ENCODE results near the gene GPR75.

DNA sequence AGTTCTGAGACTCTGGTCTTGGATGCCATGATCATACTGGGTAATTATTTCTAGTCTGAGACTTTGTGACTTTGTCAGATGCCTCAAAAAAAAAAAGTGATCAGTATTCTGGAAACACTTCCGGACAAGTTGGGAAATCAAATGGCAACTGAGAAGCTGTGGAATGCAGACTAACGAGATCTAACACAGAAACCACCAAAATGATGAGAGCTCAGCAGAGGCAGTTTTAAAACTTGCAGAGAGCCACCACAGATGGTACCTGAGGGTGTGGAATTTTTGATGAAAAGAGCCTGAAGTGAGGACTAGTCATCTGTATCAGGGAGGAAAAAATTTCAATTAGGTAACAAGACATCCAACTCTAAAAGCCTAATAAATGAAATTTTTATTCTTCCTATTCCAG, 5.5 kb upstream of the GPR75 start:
- no peak for TF ChIP-seq MXI1 (conservative IDR thresholded peaks at IDR 0.05; ENCODE audit: poor library complexity, severe bottlenecking)
- no peak for TF ChIP-seq EP300 (conservative IDR thresholded peaks at IDR 0.05; ENCODE audit: poor library complexity, severe bottlenecking)
